Measurements from ENCODE around the gene SLC26A5. TPM values are rescaled to one million over a fixed set of nuclear protein-coding genes. Genes with fewer than 3 reads are reported as not detected.

Gene SLC26A5
- polyA plus RNA-seq, 4 donors: 0.03 to 0.12 TPM; not detected in 2

- WGBS, 3 donors: 89 to 92% (median 91%) methylated on average over 4 of the region's 4 CpGs
- FAIRE-seq (no peak), DNase-seq (no peak)
- Histone ChIP-seq H3K36me3 (ENCODE audit: control insufficient read depth in 3 of 3, insufficient read depth in 2 of 3, low read depth in 1 of 3, low read length in 3 of 3) (no peaks in the 10 kb centered on the region), H3K27ac (ENCODE audit: low read depth in 1 of 3, low read length in 2 of 3) (no peak overlapping the region), H3K4me3 (ENCODE audit: low read depth in 1 of 3, low read length in 3 of 3) (no peak overlapping the region), H3K4me1 (ENCODE audit: control insufficient read depth in 3 of 3, insufficient read depth in 2 of 3, low read depth in 1 of 3, low read length in 2 of 3) (no peaks in the 10 kb centered on the region), H3K9me3 (ENCODE audit: control insufficient read depth in 2 of 2, insufficient read depth in 1 of 2, low read depth in 1 of 2, low read length in 1 of 2) (no peaks in the 10 kb centered on the region), H3K27me3 (ENCODE audit: control insufficient read depth in 3 of 3, insufficient read depth in 3 of 3, low read length in 3 of 3) (no peaks in the 10 kb centered on the region)
These were observed 64.6 kb downstream of the SLC26A5 start for GRCh38 chr7:103381280-103382031.

GRCh38 chr7:103380395-103381191, 65.4 kb downstream of the SLC26A5 start:
- no peaks in the 10 kb centered on the region for H3K9me3 ChIP-seq (ENCODE audit: control insufficient read depth in 2 of 2, insufficient read depth in 1 of 2, low read depth in 1 of 2, low read length in 1 of 2)
- DNase-seq: peak; percentile 30 to 68
- H3K4me3 ChIP-seq (ENCODE audit: low read depth in 1 of 3, low read length in 3 of 3): no peak overlapping the region
- H3K4me1 ChIP-seq (ENCODE audit: control insufficient read depth in 3 of 3, insufficient read depth in 2 of 3, low read depth in 1 of 3, low read length in 2 of 3): no peaks in the 10 kb centered on the region
- 50 to 73% (median 67%) methylated on average over 5 of the region's 5 CpGs for WGBS, 3 donors
- no peak overlapping the region for H3K27ac ChIP-seq (ENCODE audit: low read depth in 1 of 3, low read length in 2 of 3)
- H3K36me3 ChIP-seq (ENCODE audit: control insufficient read depth in 3 of 3, insufficient read depth in 2 of 3, low read depth in 1 of 3, low read length in 3 of 3): no peaks in the 10 kb centered on the region
- H3K27me3 ChIP-seq (ENCODE audit: control insufficient read depth in 3 of 3, insufficient read depth in 3 of 3, low read length in 3 of 3): no peaks in the 10 kb centered on the region
- FAIRE-seq: no peak

- no peaks in the 10 kb centered on the region for H3K27me3 ChIP-seq (ENCODE audit: control insufficient read depth in 3 of 3, insufficient read depth in 3 of 3, low read length in 3 of 3)
- H3K4me3 ChIP-seq (ENCODE audit: low read depth in 1 of 3, low read length in 3 of 3): no peak overlapping the region
- H3K4me1 ChIP-seq (ENCODE audit: control insufficient read depth in 3 of 3, insufficient read depth in 2 of 3, low read depth in 1 of 3, low read length in 2 of 3): no peaks in the 10 kb centered on the region
- H3K9me3 ChIP-seq (ENCODE audit: control insufficient read depth in 2 of 2, insufficient read depth in 1 of 2, low read depth in 1 of 2, low read length in 1 of 2): no peaks in the 10 kb centered on the region
- WGBS, 3 donors: 68 to 75% (median 73%) methylated on average over 3 of the region's 3 CpGs
- H3K27ac ChIP-seq (ENCODE audit: low read depth in 1 of 3, low read length in 2 of 3): no peak overlapping the region
- DNase-seq: no peak
- no peaks in the 10 kb centered on the region for H3K36me3 ChIP-seq (ENCODE audit: control insufficient read depth in 3 of 3, insufficient read depth in 2 of 3, low read depth in 1 of 3, low read length in 3 of 3)
- FAIRE-seq: no peak
These were observed 66.6 kb downstream of the SLC26A5 start for GRCh38 chr7:103379270-103379975.

GRCh38 chr7:103373866-103374643, 72.0 kb downstream of the SLC26A5 start:
- H3K27ac ChIP-seq (ENCODE audit: low read depth in 1 of 3, low read length in 2 of 3): no peak overlapping the region
- WGBS, 3 donors: 51 to 59% (median 57%) methylated on average over 6 of the region's 6 CpGs
- FAIRE-seq: no peak
- DNase-seq: no peak
- no peaks in the 10 kb centered on the region for H3K9me3 ChIP-seq (ENCODE audit: control insufficient read depth in 2 of 2, insufficient read depth in 1 of 2, low read depth in 1 of 2, low read length in 1 of 2)
- no peaks in the 10 kb centered on the region for H3K36me3 ChIP-seq (ENCODE audit: control insufficient read depth in 3 of 3, insufficient read depth in 2 of 3, low read depth in 1 of 3, low read length in 3 of 3)
- no peak overlapping the region for H3K4me3 ChIP-seq (ENCODE audit: low read depth in 1 of 3, low read length in 3 of 3)
- H3K27me3 ChIP-seq (ENCODE audit: control insufficient read depth in 3 of 3, insufficient read depth in 3 of 3, low read length in 3 of 3): no peaks in the 10 kb centered on the region
- H3K4me1 ChIP-seq (ENCODE audit: control insufficient read depth in 3 of 3, insufficient read depth in 2 of 3, low read depth in 1 of 3, low read length in 2 of 3): no peaks in the 10 kb centered on the region

GRCh38 chr7:103369432-103369831, 76.6 kb downstream of the SLC26A5 start:
- no peak for DNase-seq
- Histone ChIP-seq H3K27me3 (ENCODE audit: control insufficient read depth in 3 of 3, insufficient read depth in 3 of 3, low read length in 3 of 3) (no peaks in the 10 kb centered on the region), H3K4me3 (ENCODE audit: low read depth in 1 of 3, low read length in 3 of 3) (no peak overlapping the region), H3K27ac (ENCODE audit: low read depth in 1 of 3, low read length in 2 of 3) (no peak overlapping the region), H3K9me3 (ENCODE audit: control insufficient read depth in 2 of 2, insufficient read depth in 1 of 2, low read depth in 1 of 2, low read length in 1 of 2) (no peaks in the 10 kb centered on the region), H3K36me3 (ENCODE audit: control insufficient read depth in 3 of 3, insufficient read depth in 2 of 3, low read depth in 1 of 3, low read length in 3 of 3) (peaks cover 14 to 21% (median 16%) of the 10 kb centered on the region in 3 donors), H3K4me1 (ENCODE audit: control insufficient read depth in 3 of 3, insufficient read depth in 2 of 3, low read depth in 1 of 3, low read length in 2 of 3) (no peaks in the 10 kb centered on the region)
- WGBS, 3 donors: 95 to 97% (median 95%) methylated on average over 5 of the region's 5 CpGs
- FAIRE-seq: no peak

- DNase-seq (no peak), FAIRE-seq (no peak)
- Histone ChIP-seq H3K9me3 (ENCODE audit: control insufficient read depth in 2 of 2, insufficient read depth in 1 of 2, low read depth in 1 of 2, low read length in 1 of 2) (no peaks in the 10 kb centered on the region), H3K27me3 (ENCODE audit: control insufficient read depth in 3 of 3, insufficient read depth in 3 of 3, low read length in 3 of 3) (no peaks in the 10 kb centered on the region), H3K36me3 (ENCODE audit: control insufficient read depth in 3 of 3, insufficient read depth in 2 of 3, low read depth in 1 of 3, low read length in 3 of 3) (peaks cover 3 to 12% (median 4%) of the 10 kb centered on the region in 3 donors), H3K4me1 (ENCODE audit: control insufficient read depth in 3 of 3, insufficient read depth in 2 of 3, low read depth in 1 of 3, low read length in 2 of 3) (peaks cover 0 to 4% (median 2%) of the 10 kb centered on the region in 3 donors), H3K4me3 (ENCODE audit: low read depth in 1 of 3, low read length in 3 of 3) (no peak overlapping the region), H3K27ac (ENCODE audit: low read depth in 1 of 3, low read length in 2 of 3) (no peak overlapping the region)
- 41 to 55% (median 52%) methylated on average over 1 of the region's 1 CpG for WGBS, 3 donors
These were observed 96.2 kb downstream of the SLC26A5 start for GRCh38 chr7:103349805-103350204.

- no peak overlapping the region for H3K27ac ChIP-seq (ENCODE audit: low read depth in 1 of 3, low read length in 2 of 3)
- no peak for FAIRE-seq
- WGBS, 3 donors: 15 to 40% (median 24%) methylated on average over 2 of the region's 2 CpGs
These were observed 97.0 kb downstream of the SLC26A5 start for GRCh38 chr7:103348959-103349358.

More at GRCh38 chr7:103348959-103349358, 97.0 kb downstream of the SLC26A5 start:
- Histone ChIP-seq H3K4me3 (ENCODE audit: low read depth in 1 of 3, low read length in 3 of 3) (peak overlapping the region in 2 of 3 donors; percentile 80 to 87), H3K4me1 (ENCODE audit: control insufficient read depth in 3 of 3, insufficient read depth in 2 of 3, low read depth in 1 of 3, low read length in 2 of 3) (peaks cover 0 to 4% (median 2%) of the 10 kb centered on the region in 3 donors), H3K9me3 (ENCODE audit: control insufficient read depth in 2 of 2, insufficient read depth in 1 of 2, low read depth in 1 of 2, low read length in 1 of 2) (no peaks in the 10 kb centered on the region), H3K27me3 (ENCODE audit: control insufficient read depth in 3 of 3, insufficient read depth in 3 of 3, low read length in 3 of 3) (no peaks in the 10 kb centered on the region), H3K36me3 (ENCODE audit: control insufficient read depth in 3 of 3, insufficient read depth in 2 of 3, low read depth in 1 of 3, low read length in 3 of 3) (peaks cover 3 to 9% (median 4%) of the 10 kb centered on the region in 3 donors)
- DNase-seq: no peak
